Spleen (tissue), 7 donors: Measurements from ENCODE around the gene KIF3A.

Experiments
- CTCF ChIP-seq, 11 experiments: fragments of 200-600 bp in 7 of 11; fragments of 450-650 bp in 4 of 11; sonication (generic) in 4 of 11; IDR thresholded peaks in 8 of 11; conservative IDR thresholded peaks in 3 of 11; 1 replicate in 7 of 11; 2 replicates in 4 of 11; pipeline versions ENCODE4 v1.4.0 to v1.8.0; 2016 to 2021; ENCODE audit warnings: antibody characterized with exemption in 11 of 11, inconsistent platforms in 4 of 11, mild to moderate bottlenecking in 1 of 11
- POLR2A ChIP-seq, 3 donors: fragments of 450-650 bp; IDR thresholded peaks; one replicate each; pipeline ENCODE4 v1.5.1; 2017; ENCODE audit warnings: antibody characterized with exemption in 3 of 3, mild to moderate bottlenecking in 1 of 3
- donor health status: DM: no; HTN: no; CAD: no; lungs with moderate emphysema.
- donor health status: DM: no; HTN: no; CAD: no.
- donor health status: DM: no; HTN: no; CAD: no.

GRCh38 chr5:132656774-132657355 is 80.5 kb downstream of the KIF3A start:
- TF ChIP-seq POLR2A (IDR thresholded peaks at IDR 0.05) = no peak
- TF ChIP-seq CTCF (IDR thresholded peaks at IDR 0.05 in 8 of 11, conservative IDR thresholded peaks at IDR 0.05 in 3 of 11) = no peak
